ENCODE results near the gene UGT1A9.
"Not testable (repeated sequence)": the region's sequence is repeated elsewhere in the genome, so short reads cannot be mapped to it uniquely, and the experiment has no call there.

The UGT1A9 gene

DNA sequence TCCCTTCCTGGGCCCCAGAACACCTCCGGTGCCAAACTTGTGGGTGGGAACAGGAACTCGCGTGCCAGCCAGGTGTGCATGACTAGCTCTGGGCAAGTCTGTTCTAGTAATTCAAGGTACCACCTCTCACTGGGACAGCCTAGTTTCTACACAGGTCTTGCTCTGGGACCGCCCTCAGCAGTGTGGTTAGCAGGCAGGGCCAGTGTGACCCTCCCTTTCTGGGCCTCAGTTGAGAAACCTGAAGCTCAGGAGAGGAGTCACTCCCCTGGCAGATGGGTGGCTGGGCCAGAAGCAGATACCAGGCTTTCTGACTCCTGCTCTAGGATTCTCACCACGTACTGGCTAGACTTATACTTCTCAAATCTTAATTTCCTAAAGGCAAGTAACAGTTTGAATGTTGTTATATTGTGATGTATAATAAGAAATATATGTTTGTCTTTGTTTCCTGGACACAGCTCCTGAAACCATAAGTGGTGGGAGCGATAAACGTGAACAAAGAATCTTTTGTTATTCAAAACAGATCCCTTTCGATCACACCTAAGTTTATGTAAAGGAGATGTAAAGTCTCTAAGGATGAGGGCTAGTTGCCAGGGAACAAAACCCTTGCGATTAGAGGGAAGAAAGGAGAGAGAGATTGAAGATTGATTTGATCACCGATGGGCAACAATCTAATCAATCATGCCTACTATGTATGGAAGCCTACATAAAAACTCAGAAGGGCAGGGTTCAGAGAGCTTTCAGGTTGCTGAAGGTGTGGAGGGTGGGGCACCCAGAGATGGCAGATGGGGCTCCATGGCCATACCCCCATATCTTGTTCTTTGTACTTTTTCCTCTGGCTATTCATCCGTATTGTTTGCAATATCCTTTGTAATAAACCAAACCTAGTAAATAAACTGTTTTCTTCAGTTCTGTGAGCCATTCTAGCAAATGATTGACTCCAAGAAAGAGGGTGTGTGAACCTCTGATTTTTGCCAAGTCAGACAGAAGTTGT is 20.0 kb downstream of the UGT1A9 start:
- Histone ChIP-seq H3K9ac (ENCODE audit: low read depth, low read length) (no peak overlapping the region), H3K36me3 (ENCODE audit: insufficient read depth, low read length) (no peaks in the 10 kb centered on the region), H3K9me3 (ENCODE audit: control insufficient read depth, insufficient read depth, low read length) (no peaks in the 10 kb centered on the region), H3K4me1 (ENCODE audit: insufficient read depth, low read length) (peaks cover 16% of the 10 kb centered on the region)

DNA sequence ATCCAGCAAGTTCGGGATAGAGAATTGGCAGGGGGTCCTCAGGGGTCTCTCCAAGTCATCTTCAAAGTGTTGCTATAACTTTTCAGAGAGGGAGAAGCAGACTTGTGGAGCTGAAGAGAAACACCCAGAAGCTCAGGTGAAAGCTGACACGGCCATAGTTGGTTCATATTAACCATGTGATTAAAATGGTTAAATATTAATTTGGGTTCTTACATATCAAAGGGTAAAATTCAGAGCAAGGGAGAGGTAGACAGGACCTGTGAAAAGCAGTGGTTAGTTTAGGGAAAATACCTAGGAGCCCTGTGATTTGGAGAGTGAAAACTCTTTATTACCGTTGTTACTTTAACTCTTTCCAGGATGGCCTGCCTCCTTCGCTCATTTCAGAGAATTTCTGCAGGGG is 20.9 kb downstream of the UGT1A9 start, which contains the start of gene UGT1A6:
Gene UGT1A6, plus strand, starts transcription at position 243 of the 400 bp plus-strand sequence. Its CDS starts 115 bp downstream, at position 358.
- Histone ChIP-seq H3K9me3 (ENCODE audit: control insufficient read depth, insufficient read depth, low read length) (no peaks in the 10 kb centered on the region), H3K4me1 (ENCODE audit: insufficient read depth, low read length) (peaks cover 16% of the 10 kb centered on the region), H3K36me3 (ENCODE audit: insufficient read depth, low read length) (no peaks in the 10 kb centered on the region), H3K9ac (ENCODE audit: low read depth, low read length) (no peak within 1 kb of the TSS)

DNA sequence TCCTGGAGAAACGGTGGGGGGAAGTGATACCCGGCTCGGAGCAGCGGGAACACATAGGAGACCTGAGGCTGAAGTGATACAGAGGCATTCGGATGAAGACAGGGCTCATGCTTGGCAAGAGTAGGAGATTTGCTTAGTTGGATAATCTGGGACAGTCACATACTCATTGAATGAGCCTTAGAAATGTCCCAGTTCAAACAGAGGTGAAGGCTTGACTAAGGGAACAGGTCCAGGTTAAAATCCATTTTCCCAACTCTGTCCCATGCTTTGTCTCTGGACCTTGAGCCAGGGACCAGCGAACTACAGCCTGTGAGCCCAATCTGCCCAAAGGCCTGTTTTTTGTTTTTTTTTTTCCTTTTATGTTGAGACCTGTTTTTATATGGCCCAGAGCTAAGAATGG is 22.3 kb downstream of the UGT1A9 start:
- Histone ChIP-seq H3K9me3 (ENCODE audit: control insufficient read depth, insufficient read depth, low read length) (no peaks in the 10 kb centered on the region), H3K4me1 (ENCODE audit: insufficient read depth, low read length) (peaks cover 16% of the 10 kb centered on the region)

DNA sequence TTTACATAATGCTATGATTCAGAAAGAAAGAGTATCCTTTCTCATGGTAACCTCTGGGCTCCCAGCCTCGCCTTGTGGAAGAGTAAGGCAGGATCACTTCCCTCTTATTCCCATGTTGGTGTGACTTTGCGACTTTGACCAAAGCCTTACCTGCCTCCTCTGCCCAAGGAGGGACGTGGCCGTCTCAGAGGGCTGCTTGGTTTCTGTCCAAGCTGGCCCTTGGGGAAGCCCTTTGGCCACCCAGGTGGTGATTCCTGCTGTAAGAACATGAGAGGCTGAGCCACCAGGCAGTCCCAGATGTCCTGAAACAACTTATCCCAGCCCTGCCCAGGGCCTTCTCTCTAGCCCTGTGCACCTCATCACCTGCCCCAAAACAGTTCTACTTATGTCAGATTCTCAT is 27.0 kb downstream of the UGT1A9 start:
- Histone ChIP-seq H3K36me3 (ENCODE audit: insufficient read depth, low read length) (no peaks in the 10 kb centered on the region), H3K4me1 (ENCODE audit: insufficient read depth, low read length) (no peaks in the 10 kb centered on the region; the same call in 1 of the 2 replicates), H3K9me3 (ENCODE audit: control insufficient read depth, insufficient read depth, low read length) (no peaks in the 10 kb centered on the region)

More for the DNA sequence above, 22.3 kb downstream of the UGT1A9 start:
- H3K36me3 ChIP-seq (ENCODE audit: insufficient read depth, low read length): no peaks in the 10 kb centered on the region
- H3K9ac ChIP-seq (ENCODE audit: low read depth, low read length): no peak overlapping the region

DNA sequence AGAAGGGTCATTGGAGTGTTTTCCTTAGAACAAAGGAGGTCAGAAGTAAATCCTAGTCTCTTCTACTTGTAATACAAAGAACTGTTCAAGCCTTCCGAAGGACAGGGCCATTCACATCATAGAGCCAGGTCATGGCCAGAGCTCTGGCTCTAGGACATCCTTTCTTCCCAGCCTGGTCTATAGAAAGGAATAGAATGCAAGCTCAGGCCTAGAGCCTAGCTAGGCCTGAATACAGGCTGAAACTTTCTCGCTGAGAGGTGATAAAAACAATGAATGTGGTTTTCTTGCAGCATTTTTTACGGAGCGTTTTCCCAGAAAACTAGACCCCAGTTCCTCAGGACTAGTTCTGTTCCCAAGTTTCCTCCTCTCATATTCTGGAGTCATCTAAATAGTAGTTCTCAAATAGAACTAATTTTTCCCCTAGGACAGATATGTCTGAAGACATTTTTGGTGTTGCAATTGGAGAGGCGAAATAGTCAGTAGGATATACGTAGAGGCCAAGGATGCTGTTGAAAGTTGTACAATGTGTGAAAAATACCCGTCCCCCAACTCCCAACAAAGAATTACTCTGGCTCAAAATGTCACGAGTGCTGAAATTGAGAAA is 27.8 kb downstream of the UGT1A9 start:
- H3K36me3 ChIP-seq (ENCODE audit: insufficient read depth, low read length): no peaks in the 10 kb centered on the region
- H3K4me1 ChIP-seq (ENCODE audit: insufficient read depth, low read length): no peaks in the 10 kb centered on the region; the same call in 1 of the 2 replicates
- no peak overlapping the region for H3K9ac ChIP-seq (ENCODE audit: low read depth, low read length)
- no peaks in the 10 kb centered on the region for H3K9me3 ChIP-seq (ENCODE audit: control insufficient read depth, insufficient read depth, low read length)

More for the DNA sequence above, 27.0 kb downstream of the UGT1A9 start:
- H3K9ac ChIP-seq (ENCODE audit: low read depth, low read length): no peak overlapping the region

DNA sequence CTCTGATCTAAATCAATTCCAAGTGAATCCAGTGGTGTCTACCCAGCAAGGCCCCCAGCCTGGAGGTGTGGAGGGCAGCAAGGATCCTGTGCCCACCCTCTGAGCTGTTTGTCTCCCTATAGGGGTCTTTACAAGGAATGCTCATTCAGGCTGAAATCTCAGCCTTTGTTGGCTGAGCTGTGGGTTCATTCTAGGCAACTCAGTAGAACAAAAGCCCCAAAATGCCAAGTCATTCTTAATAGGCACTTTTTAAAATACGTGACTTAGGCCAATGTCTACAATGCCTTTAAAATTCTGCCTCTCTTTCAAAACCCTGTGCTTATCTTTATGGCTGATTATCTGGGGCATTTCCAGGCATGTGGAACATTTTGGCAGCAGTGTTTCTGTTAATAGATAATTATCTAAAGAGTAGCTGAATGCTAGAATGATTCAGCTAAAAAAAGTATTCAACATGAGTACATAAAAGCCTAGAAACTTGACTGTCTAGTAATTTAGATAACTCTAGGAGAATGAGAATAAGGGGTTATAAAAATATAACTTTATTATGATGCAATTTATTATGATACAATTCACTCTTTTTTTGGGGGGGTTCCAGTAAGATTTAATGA is 28.4 kb downstream of the UGT1A9 start:
- no peak overlapping the region for H3K9ac ChIP-seq (ENCODE audit: low read depth, low read length)
- no peaks in the 10 kb centered on the region for H3K36me3 ChIP-seq (ENCODE audit: insufficient read depth, low read length)
- H3K9me3 ChIP-seq (ENCODE audit: control insufficient read depth, insufficient read depth, low read length): no peaks in the 10 kb centered on the region
- H3K4me1 ChIP-seq (ENCODE audit: insufficient read depth, low read length): no peaks in the 10 kb centered on the region; the same call in 1 of the 2 replicates

DNA sequence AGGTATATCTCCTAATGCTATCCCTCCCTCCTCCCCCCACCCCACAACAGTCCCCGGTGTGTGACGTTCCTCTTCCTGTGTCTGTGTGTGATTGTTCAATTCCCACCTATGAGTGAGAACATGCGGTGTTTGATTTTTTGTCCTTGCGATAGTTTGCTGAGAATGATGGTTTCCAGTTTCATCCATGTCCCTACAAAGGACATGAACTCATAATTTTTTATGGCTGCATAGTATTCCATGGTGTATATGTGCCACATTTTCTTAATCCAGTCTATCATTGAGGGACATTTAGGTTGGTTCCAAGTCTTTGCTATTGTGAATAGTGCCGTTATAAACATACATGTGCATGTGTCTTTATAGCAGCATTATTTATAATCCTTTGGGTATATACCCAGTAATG is 29.1 kb downstream of the UGT1A9 start:
- not testable (repeated sequence) for H3K36me3 ChIP-seq (ENCODE audit: insufficient read depth, low read length); H3K9me3 ChIP-seq (ENCODE audit: control insufficient read depth, insufficient read depth, low read length); H3K4me1 ChIP-seq (ENCODE audit: insufficient read depth, low read length); H3K9ac ChIP-seq (ENCODE audit: low read depth, low read length)

DNA sequence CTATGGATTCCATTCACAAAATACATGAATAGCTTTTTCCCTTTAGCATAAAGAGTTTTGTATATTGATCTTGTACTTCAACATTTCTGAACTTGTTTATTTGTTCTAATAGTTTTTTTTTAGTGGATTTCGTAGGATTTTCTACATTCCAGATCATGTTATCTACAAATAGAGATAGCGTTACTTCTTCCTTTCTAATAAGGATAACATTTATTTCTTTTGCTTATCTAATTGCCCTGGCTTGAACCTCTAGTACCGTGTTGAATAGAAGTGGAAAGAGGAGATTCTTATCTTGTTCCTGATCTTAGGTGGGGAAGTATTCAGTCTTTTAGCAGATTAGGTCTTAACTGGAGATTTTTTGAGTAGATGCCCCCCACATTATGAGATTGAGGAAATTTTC is 30.5 kb downstream of the UGT1A9 start:
- H3K9me3 ChIP-seq (ENCODE audit: control insufficient read depth, insufficient read depth, low read length): no peaks in the 10 kb centered on the region
- no peak overlapping the region for H3K9ac ChIP-seq (ENCODE audit: low read depth, low read length)
- H3K36me3 ChIP-seq (ENCODE audit: insufficient read depth, low read length): no peaks in the 10 kb centered on the region
- H3K4me1 ChIP-seq (ENCODE audit: insufficient read depth, low read length): no peaks in the 10 kb centered on the region; the same call in 1 of the 2 replicates

DNA sequence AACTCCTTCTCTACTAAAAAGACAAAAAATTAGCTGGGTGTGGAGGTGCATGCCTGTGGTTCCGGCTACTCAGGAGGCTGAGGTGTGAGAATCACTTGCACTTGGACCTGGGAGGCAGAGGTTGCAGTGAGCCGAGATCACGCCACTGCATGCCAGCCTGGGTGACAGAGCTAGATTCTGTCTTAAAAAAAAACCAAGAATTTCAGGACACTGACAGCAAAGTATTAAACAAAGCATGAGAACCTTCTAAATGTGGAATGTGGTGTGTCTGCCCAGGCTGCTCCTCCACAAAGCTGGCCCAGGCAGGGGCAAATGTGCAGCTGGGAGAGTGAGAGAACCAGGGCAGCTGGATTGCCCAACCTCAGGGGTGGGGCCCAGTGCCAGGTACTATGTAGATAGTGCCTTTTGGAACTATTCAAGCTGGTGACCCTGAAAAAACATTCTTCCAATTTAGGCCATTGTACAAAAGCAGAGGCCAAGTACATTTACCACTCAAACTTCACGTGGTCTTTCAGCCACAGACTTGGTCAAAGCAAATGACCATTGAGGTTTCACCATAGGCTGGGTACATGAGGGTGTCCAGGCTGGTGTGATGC is 34.3 kb downstream of the UGT1A9 start:
- Histone ChIP-seq H3K9me3 (ENCODE audit: control insufficient read depth, insufficient read depth, low read length) (no peaks in the 10 kb centered on the region), H3K4me1 (ENCODE audit: insufficient read depth, low read length) (no peaks in the 10 kb centered on the region; the same call in 1 of the 2 replicates), H3K9ac (ENCODE audit: low read depth, low read length) (no peak overlapping the region), H3K36me3 (ENCODE audit: insufficient read depth, low read length) (no peaks in the 10 kb centered on the region)

DNA sequence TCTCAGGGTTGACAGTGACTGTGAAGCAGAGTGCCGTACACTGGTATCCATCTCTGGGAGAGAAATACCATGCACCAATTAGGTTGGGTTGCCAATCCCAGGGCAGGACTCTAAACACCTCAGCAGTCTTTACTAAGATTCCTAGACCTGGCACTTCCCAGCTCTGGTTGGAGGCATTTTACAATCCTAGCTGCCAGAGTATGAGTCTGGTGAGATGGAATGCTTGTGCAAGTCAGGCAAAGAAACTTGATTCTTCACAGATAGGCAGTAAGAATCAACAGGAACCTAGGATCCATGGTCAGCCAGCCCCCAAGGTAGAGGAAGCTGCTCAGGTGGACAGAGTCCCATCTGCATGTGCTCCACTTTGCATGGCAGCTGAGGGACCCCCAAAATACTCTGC is 35.0 kb downstream of the UGT1A9 start:
- Histone ChIP-seq H3K9me3 (ENCODE audit: control insufficient read depth, insufficient read depth, low read length) (no peaks in the 10 kb centered on the region), H3K4me1 (ENCODE audit: insufficient read depth, low read length) (no peaks in the 10 kb centered on the region; the same call in 1 of the 2 replicates), H3K36me3 (ENCODE audit: insufficient read depth, low read length) (no peaks in the 10 kb centered on the region)

DNA sequence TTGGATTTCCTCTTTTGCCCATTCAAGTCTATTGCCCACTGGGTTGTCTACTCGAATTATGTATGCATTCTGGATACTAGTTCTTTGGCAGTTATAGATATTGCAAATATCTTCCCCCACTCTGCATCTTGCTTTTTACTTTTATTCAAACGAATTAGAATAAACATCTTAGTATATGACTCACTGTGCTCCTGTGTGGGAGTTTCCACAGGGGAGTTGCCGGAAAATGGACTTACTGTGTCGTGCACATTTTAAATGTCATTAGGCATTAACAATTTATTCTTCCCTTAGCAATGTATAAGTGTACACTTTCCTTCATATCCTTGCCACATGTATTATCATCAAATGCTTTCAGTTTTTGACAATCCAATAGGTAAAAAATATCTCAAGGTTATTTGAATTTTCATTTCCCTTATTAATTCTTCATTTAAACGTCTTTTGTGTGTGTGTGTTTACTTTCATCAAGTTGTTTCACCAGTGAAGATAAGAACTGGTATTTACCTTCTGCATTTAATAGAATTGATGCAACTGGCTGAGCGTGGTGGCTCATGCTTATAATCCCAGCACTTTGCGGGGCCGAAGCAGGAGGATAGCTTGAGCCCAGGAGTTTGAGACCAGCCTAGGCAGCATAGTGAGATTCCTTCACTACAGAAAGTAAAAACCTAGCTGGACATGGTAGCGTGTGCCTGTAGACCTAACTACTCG is 36.4 kb downstream of the UGT1A9 start:
- no peaks in the 10 kb centered on the region for H3K36me3 ChIP-seq (ENCODE audit: insufficient read depth, low read length)
- no peaks in the 10 kb centered on the region for H3K9me3 ChIP-seq (ENCODE audit: control insufficient read depth, insufficient read depth, low read length)
- H3K9ac ChIP-seq (ENCODE audit: low read depth, low read length): no peak overlapping the region
- no peaks in the 10 kb centered on the region; the same call in 1 of the 2 replicates for H3K4me1 ChIP-seq (ENCODE audit: insufficient read depth, low read length)

More for the DNA sequence above, 35.0 kb downstream of the UGT1A9 start:
- no peak overlapping the region for H3K9ac ChIP-seq (ENCODE audit: low read depth, low read length)

DNA sequence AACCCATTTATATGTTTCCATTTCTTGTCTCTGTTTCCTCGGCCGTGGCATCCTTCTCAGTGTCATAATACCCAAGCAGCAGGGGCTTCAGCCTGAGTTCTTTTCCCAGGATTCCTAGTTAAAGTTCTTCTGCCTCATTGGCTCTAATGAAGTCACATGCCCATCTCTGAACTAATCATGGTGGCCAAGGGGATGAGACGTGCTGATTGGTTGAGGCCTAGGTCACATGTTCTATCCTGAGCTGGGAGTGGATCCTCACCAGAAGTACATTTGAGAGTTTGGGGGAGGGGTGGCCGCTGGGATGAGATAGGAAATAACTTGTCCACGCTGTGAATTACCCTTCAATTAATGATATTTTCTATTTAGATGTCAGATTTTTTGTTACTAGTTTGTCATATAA is 37.2 kb downstream of the UGT1A9 start:
- no peaks in the 10 kb centered on the region for H3K36me3 ChIP-seq (ENCODE audit: insufficient read depth, low read length)
- no peak overlapping the region for H3K9ac ChIP-seq (ENCODE audit: low read depth, low read length)
- H3K9me3 ChIP-seq (ENCODE audit: control insufficient read depth, insufficient read depth, low read length): no peaks in the 10 kb centered on the region
- no peaks in the 10 kb centered on the region; the same call in 1 of the 2 replicates for H3K4me1 ChIP-seq (ENCODE audit: insufficient read depth, low read length)

DNA sequence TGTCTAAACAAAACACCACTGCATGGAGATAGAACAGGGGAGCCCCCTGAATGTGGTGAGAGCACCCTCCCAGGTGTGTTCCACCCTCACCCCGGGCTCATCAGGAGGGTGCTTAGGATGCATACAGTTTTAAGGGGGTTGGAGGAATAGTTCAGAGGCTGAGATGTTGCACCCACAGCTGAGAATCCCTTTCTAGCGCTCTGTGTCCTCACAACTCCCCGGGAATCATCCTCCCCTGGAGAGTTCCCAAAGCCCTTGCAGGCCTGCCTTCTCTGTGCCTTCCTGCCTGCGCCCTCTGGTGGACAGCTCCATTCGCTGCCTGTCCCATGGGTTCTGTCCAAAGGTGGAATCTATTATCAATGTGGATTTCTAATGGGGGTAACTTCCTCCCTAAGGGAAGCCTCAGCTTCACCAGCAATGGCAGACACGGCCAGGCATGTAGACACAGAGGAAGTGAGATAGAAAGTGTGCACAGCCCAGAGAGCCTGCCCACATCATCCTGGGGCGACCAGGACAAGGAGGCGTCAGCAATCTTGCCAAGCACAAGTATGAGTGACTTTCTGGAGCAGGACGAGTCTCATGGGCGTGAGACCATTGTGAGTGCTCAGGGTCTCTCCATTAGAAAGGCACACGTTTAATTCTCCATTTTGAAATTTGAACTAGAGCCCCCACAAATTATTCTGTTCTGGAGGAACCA is 39.8 kb downstream of the UGT1A9 start:
- H3K4me1 ChIP-seq (ENCODE audit: insufficient read depth, low read length): no peaks in the 10 kb centered on the region; the same call in 1 of the 2 replicates
- H3K9me3 ChIP-seq (ENCODE audit: control insufficient read depth, insufficient read depth, low read length): no peaks in the 10 kb centered on the region
- H3K36me3 ChIP-seq (ENCODE audit: insufficient read depth, low read length): no peaks in the 10 kb centered on the region
- H3K9ac ChIP-seq (ENCODE audit: low read depth, low read length): no peak overlapping the region
